ENCODE measurements around the gene MARCHF6.
A peak's percentile ranks its signal among the peaks of the same experiment; 100 is the strongest.
"Not testable (repeated sequence)": the region's sequence is repeated elsewhere in the genome, so short reads cannot be mapped to it uniquely, and the experiment has no call there.

The MARCHF6 gene

DNA sequence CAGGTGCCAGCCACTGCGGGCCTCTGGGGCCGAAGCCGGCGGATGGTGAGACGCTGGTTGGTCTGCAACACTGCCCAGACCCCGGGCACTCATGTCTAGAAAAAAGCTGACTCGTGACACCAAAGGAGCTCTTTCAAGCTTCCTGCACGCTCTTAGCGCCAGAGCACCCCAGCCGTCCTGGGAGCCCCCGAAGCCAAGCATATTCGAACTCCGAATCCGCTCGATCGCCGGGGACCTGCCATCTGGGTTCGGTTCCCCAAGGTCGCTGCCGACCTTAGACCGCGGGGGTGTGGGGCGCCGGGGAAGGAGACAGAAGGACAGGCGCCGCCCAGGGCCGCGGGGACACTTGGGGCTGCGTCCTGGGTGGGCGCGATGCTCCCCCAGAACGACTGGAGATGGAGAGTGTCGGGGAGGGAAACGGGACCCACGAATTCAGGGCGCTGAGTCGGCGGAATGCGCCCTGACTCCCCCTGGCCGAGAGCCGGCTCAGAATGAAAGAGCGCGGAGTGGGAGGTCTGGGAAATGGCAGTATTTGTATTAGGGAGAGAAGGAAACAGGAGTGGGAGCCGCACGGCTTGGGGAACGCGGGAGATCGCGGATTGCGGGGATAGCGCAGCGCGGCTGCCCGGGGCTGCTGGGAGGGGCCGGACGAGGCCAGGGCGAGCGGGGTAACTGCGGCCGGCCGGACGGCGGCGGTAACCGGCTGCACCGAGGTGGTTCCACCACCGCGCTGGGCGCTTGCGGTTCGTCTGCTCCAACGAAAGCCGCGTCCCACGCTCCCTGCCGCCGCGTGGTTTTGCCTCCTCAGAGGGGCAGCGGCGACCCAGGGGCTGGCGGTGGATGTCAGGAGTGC, 20.1 kb upstream of the MARCHF6 start:
- Histone ChIP-seq H3K36me3 (ENCODE audit: insufficient read depth, low read length) (no peaks in the 10 kb centered on the region), H3K9me3 (ENCODE audit: control insufficient read depth, insufficient read depth, low read length) (no peaks in the 10 kb centered on the region; the same call in 1 of the 2 replicates), H3K4me1 (ENCODE audit: insufficient read depth, low read length) (no peaks in the 10 kb centered on the region), H3K9ac (ENCODE audit: low read depth, low read length) (peak overlapping the region; percentile 82)

DNA sequence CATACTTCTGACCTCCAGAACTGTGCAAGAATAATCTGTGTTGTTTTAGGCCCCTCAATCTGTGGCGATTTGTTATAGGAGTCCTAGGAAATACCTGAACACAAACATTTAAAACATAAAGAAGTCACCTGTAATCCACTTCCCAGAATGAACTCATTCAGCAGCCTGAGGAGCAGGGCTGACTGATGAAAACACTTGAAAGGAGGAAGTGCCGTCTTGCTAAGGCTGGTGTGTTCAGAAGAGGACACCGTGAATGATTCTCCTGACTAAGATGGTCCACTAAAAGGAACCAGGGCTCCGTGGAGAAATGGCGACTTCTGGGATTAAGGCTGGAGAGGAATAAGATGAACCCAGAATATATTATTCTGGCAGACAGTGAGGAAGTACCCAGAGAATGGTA, 18.7 kb upstream of the MARCHF6 start:
- H3K36me3 ChIP-seq (ENCODE audit: insufficient read depth, low read length): no peaks in the 10 kb centered on the region
- no peaks in the 10 kb centered on the region; the same call in 1 of the 2 replicates for H3K9me3 ChIP-seq (ENCODE audit: control insufficient read depth, insufficient read depth, low read length)
- no peak overlapping the region for H3K9ac ChIP-seq (ENCODE audit: low read depth, low read length)
- H3K4me1 ChIP-seq (ENCODE audit: insufficient read depth, low read length): peaks cover 4% of the 10 kb centered on the region

DNA sequence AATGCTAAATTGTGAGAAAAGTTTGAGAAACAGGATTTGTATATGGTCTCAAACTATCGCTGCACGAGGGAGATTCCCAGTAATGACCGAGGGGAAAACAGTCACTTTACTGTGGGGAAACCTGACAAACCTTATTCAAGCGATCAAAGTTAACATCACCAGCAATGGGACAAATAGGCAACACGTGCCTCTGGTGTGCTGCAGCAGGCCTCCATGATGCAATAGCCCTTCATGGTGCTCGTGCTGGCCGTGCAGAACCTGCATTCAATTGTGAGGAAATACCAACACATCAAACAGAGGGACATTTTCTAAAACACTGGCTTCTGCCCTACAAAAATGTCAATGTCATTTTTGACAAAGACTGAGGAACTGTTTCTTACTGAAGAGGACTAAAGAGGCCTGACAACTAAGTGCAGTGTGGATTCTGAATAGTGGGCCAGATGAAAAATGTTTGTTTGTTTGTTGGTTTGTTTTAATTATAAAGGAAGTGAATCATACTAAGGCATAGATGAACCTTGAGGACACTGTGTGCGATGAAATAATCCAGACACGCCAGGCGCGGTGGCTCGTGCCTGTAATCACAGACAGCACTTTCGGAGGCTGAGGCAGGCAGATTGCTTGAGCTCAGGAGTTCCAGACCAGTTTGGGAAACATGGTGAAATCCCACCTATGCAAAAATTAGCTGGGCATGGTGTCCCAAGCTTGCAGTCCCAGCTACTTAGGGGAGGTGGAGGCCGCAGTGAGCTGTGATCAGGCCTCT, 17.6 kb upstream of the MARCHF6 start:
- Histone ChIP-seq H3K36me3 (ENCODE audit: insufficient read depth, low read length) (no peaks in the 10 kb centered on the region), H3K9me3 (ENCODE audit: control insufficient read depth, insufficient read depth, low read length) (no peaks in the 10 kb centered on the region; the same call in 1 of the 2 replicates), H3K9ac (ENCODE audit: low read depth, low read length) (no peak overlapping the region), H3K4me1 (ENCODE audit: insufficient read depth, low read length) (peaks cover 4% of the 10 kb centered on the region)

DNA sequence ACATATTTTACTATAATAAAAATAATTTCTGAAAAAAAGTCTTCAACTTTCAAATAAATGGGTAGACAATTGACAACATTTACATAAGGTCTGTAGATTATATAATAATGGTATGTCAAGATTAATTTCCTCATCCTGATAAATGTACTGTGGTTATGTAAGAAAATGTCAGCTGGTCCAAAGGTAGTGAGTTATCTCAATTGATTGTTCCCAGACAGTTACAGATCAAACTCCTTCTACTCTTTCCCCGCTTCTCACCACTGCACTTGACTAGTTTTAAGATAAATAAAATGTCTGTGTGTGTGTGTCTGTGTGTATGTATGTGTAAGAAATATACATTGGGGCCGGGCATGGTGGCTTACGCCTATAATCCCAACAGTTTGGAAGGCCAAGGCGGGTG, 16.4 kb upstream of the MARCHF6 start:
- Histone ChIP-seq H3K4me1 (ENCODE audit: insufficient read depth, low read length) (peaks cover 4% of the 10 kb centered on the region), H3K9me3 (ENCODE audit: control insufficient read depth, insufficient read depth, low read length) (no peaks in the 10 kb centered on the region; the same call in 1 of the 2 replicates), H3K9ac (ENCODE audit: low read depth, low read length) (no peak overlapping the region), H3K36me3 (ENCODE audit: insufficient read depth, low read length) (no peaks in the 10 kb centered on the region)

DNA sequence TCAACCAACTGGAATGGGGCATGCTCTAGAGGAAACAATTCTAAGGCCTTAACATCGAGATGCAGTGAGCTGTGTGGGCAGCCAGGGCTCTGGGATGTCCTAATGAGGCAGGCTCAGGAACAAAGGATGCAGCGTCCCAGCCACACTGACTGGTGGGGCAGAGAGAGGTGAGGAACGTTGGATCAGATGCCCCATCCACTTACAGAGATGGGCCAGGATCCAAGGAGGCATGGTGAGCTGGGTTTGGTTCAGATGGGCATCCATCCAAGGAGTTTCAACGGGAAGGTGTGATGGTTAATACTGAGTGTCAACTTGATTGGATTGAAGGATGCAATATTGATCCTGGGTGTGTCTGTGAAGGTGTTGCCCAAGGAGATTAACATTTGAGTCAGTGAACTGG, 15.5 kb upstream of the MARCHF6 start:
- Histone ChIP-seq H3K36me3 (ENCODE audit: insufficient read depth, low read length) (no peaks in the 10 kb centered on the region), H3K9ac (ENCODE audit: low read depth, low read length) (no peak overlapping the region), H3K4me1 (ENCODE audit: insufficient read depth, low read length) (peaks cover 4% of the 10 kb centered on the region), H3K9me3 (ENCODE audit: control insufficient read depth, insufficient read depth, low read length) (no peaks in the 10 kb centered on the region; the same call in 1 of the 2 replicates)

DNA sequence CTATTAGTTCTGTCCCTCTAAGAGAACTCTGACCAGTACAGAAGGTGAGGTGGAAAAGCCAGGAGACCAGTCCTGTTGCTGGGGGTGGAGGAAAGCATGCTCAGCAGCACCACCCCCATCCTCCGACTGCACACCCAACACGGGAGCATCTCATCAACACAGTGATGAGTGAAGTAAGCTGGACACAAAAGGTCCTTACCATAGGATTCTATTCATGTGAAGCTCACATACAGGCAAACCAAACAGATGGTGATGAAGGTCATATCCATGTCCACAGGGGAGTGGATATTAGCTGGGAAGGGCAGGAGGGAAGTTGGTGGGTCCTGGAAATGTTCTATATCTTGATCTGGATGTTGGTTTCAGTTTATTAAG, 14.8 kb upstream of the MARCHF6 start:
- Histone ChIP-seq H3K4me1 (ENCODE audit: insufficient read depth, low read length) (peaks cover 4% of the 10 kb centered on the region), H3K9ac (ENCODE audit: low read depth, low read length) (no peak overlapping the region), H3K36me3 (ENCODE audit: insufficient read depth, low read length) (no peaks in the 10 kb centered on the region), H3K9me3 (ENCODE audit: control insufficient read depth, insufficient read depth, low read length) (no peaks in the 10 kb centered on the region)

DNA sequence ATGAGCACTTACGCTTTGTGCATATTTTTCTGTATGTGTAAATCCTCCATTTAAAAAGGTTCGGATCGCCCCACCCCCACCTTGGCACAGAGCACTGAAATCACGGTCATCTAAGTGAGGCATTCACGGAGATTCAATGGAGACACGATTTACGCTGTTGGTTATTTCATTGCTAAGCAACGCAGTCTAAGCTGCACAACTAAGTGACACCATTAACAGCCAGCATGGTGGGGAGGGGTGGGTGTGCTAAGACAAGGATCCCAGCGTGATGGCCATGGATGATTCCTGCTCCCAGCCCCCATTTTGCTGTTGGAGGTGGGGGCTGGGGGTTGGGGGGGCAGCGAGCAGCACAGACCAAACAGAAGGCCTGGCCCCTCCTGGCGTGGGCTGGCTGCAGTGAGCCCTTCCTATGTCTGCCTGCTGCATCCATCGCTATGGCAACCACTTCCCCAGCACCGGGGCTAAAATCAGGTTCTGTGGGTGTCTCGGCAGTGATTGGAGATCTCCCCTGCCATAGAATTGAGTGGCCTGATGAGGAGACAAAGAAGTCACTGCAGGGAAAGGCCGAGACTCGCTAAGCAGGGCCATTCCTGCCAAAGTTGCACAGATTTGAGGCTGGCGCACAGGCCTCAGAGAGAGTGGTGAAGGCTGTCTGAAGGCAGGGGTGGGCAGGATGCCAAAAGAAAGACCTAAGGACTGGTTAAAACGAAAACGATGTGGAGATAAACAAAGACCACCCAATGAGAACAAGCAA, 14.3 kb upstream of the MARCHF6 start:
- Histone ChIP-seq H3K9me3 (ENCODE audit: control insufficient read depth, insufficient read depth, low read length) (no peaks in the 10 kb centered on the region), H3K9ac (ENCODE audit: low read depth, low read length) (no peak overlapping the region), H3K4me1 (ENCODE audit: insufficient read depth, low read length) (peaks cover 4% of the 10 kb centered on the region), H3K36me3 (ENCODE audit: insufficient read depth, low read length) (no peaks in the 10 kb centered on the region)

DNA sequence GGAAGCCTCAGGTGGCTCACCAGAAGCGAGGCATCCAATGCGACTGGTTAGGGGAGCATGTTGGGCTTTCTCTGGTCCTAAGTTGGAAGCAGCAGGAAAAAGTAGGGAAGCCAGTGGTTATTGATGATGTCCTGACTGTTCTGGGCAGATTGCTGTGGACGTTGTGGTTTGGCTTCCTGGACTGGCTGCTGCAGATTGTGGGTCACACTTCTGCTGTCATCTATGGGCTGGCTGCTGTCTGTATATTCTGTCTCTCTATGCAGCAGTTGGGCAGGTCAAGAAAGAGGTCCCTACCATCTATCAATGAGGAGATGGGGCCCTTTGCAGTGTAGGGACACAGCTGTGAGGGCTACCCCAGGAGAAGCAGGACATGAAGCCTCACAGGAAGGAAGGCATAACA, 13.5 kb upstream of the MARCHF6 start:
- Histone ChIP-seq H3K9me3 (ENCODE audit: control insufficient read depth, insufficient read depth, low read length) (no peaks in the 10 kb centered on the region), H3K4me1 (ENCODE audit: insufficient read depth, low read length) (peaks cover 4% of the 10 kb centered on the region), H3K36me3 (ENCODE audit: insufficient read depth, low read length) (no peaks in the 10 kb centered on the region), H3K9ac (ENCODE audit: low read depth, low read length) (no peak overlapping the region)

DNA sequence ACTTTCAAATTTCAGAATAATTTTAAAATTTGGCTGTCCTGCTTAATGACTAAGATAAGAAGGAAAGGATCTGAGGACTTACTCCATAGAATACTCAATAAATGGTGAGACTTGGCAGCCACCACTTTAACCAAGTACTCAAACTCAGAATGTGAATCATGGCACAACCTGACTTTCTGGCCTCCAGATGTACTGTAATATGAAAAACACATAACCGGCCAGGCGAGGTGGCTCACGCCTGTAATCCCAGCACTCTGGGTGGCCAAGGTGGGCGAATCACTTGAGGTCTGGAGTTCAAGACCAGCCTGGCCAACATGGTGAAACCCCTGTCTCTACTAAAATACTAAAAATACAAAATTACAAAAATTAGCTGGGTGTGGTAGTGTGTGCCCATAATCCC, 10.0 kb upstream of the MARCHF6 start:
- Histone ChIP-seq H3K36me3 (ENCODE audit: insufficient read depth, low read length) (no peaks in the 10 kb centered on the region), H3K4me1 (ENCODE audit: insufficient read depth, low read length) (peaks cover 4% of the 10 kb centered on the region), H3K9me3 (ENCODE audit: control insufficient read depth, insufficient read depth, low read length) (no peaks in the 10 kb centered on the region), H3K9ac (ENCODE audit: low read depth, low read length) (no peak overlapping the region)

DNA sequence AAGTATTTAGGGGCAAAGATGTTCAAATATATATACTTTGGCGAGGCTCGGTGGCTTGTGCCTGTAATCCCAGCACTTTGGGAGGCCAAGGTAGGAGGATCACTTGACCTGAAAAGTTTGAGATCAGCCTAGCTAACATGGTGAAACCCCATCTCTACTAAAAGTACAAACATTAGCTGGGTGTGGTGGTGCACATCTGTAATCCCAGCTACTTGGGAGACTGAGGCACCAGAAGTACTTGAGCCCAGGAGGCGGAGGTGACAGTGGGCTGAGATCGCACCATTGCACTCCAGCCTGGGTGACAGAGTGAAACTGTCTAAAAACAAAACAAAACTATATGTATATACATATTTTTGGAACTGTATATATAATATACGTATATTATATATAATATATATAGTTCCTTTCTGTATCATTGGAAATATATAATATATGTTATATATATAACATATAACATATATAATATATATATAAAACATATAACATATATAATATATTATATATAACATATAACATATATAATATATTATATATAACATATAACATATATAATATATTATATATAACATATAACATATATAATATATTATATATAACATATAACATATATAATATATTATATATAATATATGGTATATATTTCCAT, 8.9 kb upstream of the MARCHF6 start:
- H3K9me3 ChIP-seq (ENCODE audit: control insufficient read depth, insufficient read depth, low read length); H3K9ac ChIP-seq (ENCODE audit: low read depth, low read length); H3K4me1 ChIP-seq (ENCODE audit: insufficient read depth, low read length); H3K36me3 ChIP-seq (ENCODE audit: insufficient read depth, low read length): not testable (repeated sequence)

DNA sequence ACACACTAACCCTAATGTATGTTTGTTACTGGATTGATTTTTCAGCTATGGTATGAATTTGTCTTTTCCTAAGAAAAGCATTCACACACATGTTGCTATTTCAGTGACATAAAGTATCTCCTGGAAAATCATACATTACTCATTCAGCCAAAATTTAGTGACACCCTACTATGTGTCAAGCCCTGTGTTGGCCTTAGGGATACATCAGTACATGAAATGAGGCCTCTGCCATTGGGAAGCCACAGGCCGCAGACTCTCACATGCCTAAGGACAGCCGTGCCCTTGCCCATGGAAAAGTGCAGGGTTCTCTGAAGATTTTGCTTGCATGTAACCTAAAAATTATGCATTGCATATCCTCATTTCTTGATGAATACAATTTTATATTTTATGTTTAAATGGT, 5.2 kb upstream of the MARCHF6 start:
- Histone ChIP-seq H3K36me3 (ENCODE audit: insufficient read depth, low read length) (no peaks in the 10 kb centered on the region), H3K9ac (ENCODE audit: low read depth, low read length) (no peak overlapping the region), H3K4me1 (ENCODE audit: insufficient read depth, low read length) (peaks cover 9% of the 10 kb centered on the region; the same call in 1 of the 2 replicates), H3K9me3 (ENCODE audit: control insufficient read depth, insufficient read depth, low read length) (no peaks in the 10 kb centered on the region)

DNA sequence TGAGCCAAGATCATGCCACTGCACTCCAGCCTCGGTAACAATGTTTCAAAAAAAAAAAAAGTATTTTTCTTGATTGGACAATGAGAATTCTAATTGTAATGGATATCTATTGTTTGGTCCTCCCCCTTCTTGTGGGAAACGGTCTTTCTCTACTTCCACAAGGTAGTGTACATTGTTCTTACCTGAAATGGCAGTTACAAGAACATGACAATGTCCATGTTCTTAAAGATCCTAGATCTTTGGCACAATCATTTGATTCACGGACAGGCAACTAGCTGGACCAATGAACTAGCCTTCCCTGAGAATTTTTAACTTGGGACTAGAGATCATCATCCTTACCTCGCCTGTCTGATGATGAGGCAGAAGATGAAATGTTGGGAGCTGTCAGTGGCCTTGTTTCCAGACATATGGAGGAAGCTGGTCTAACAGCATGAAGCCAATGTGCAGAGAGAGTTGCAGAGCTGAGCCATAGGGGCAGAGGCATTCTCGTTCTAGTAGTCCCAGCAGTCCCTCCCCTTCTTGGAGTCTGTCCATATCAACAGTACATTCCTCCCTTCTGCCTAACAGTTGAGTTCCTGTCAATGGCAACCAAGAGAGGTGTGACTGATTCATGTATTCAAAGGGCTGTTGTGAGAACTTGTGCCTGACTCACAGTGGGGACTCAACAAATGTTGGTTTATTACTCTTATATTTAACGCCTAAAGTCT, 2.1 kb upstream of the MARCHF6 start:
- no peaks in the 10 kb centered on the region for H3K36me3 ChIP-seq (ENCODE audit: insufficient read depth, low read length)
- no peaks in the 10 kb centered on the region for H3K9me3 ChIP-seq (ENCODE audit: control insufficient read depth, insufficient read depth, low read length)
- no peak overlapping the region; the same call in 1 of the 2 replicates for H3K9ac ChIP-seq (ENCODE audit: low read depth, low read length)
- H3K4me1 ChIP-seq (ENCODE audit: insufficient read depth, low read length): peaks cover 14% of the 10 kb centered on the region

DNA sequence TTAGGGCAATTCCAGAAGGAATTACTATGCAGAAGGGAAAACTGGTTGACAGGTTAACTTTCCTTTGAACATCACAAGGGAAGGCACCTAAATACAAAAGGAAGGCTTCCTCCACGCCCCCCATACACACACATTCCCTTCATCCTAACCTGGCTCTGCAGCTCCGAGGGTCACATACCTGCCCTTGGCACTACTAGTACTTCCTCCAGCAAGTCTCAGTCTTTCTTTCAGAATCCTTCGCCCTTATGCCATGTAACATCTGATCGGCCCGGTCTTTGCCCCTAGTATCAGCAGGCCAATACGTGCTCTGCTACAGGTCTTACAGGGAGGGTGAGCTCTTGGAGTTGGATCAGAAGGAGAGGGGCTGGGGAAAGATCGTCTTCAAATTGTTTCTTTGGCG, 1.6 kb upstream of the MARCHF6 start:
- H3K9ac ChIP-seq (ENCODE audit: low read depth, low read length): peak overlapping the region; percentile 99; the same call in 1 of the 2 replicates
- H3K9me3 ChIP-seq (ENCODE audit: control insufficient read depth, insufficient read depth, low read length): no peaks in the 10 kb centered on the region
- peaks cover 14% of the 10 kb centered on the region for H3K4me1 ChIP-seq (ENCODE audit: insufficient read depth, low read length)
- H3K36me3 ChIP-seq (ENCODE audit: insufficient read depth, low read length): no peaks in the 10 kb centered on the region

Data from ES-I3 (cell line).